B cell (primary cell): ENCODE data around the gene RUNDC3A. TPM values are rescaled to one million over a fixed set of nuclear protein-coding genes. Genes with fewer than 3 reads are reported as not detected.

Experiments
- ATAC-seq: fragments of 200-7000 bp; cut with Tn5 transposase; one replicate; pipeline ENCODE4 v1.10.0; 2021; ENCODE audit warnings: low read depth, mild to moderate bottlenecking, moderate number of reproducible peaks, moderate library complexity
- CTCF ChIA-PET: fragments of 350-600 bp; sonication (Branson Sonifier 250); formaldehyde crosslinking; loops from one replicate; lab custom pipeline; 2021; ENCODE audit warnings: antibody characterized with exemption, inconsistent platforms; lab: Charles Lee
- POLR2A ChIA-PET: fragments of 350-600 bp; sonication (Branson Sonifier 250); formaldehyde crosslinking; loops from one replicate; lab custom pipeline; 2021; ENCODE audit warnings: antibody characterized with exemption; lab: Charles Lee
- DNase-seq: peaks from one replicate; pipeline ENCODE4 v3.0.0; 2013
- H2AFZ ChIP-seq: 2 replicates; pipeline ENCODE4 v1.6.1; 2012; ENCODE audit warnings: mild to moderate bottlenecking, low read depth, low read length; ENCODE audit not compliant: insufficient read depth, poor library complexity, severe bottlenecking
- H3K27ac ChIP-seq, 2 donors: 1 replicate in 1 of 2; 2 replicates in 1 of 2; pipeline ENCODE4 v1.5.1; 2012 to 2013; ENCODE audit warnings: low read length in 2 of 2, mild to moderate bottlenecking in 2 of 2, moderate library complexity in 1 of 2
- H3K27me3 ChIP-seq, 4 experiments: fragments of 200-600 bp in 1 of 4; sonication (generic) in 1 of 4; replicated peaks in 1 of 4; 1 replicate in 2 of 4; 2 replicates in 2 of 4; pipeline versions ENCODE4 v1.6.1 to v1.7.0; 2013 to 2016; ENCODE audit warnings: low read length in 3 of 4, mild to moderate bottlenecking in 2 of 4, mixed read lengths in 1 of 4, moderate library complexity in 1 of 4; ENCODE audit not compliant: insufficient read depth in 4 of 4, control insufficient read depth in 3 of 4; ENCODE audit errors: control extremely low read depth in 1 of 4
- H3K36me3 ChIP-seq, 2 experiments: replicated peaks in 1 of 2; 1 replicate in 1 of 2; 2 replicates in 1 of 2; pipeline versions ENCODE4 v1.6.1 to v1.7.1; 2013; ENCODE audit warnings: low read length in 1 of 2; ENCODE audit not compliant: insufficient read depth in 2 of 2, control insufficient read depth in 1 of 2; ENCODE audit errors: control extremely low read depth in 1 of 2, extremely low read depth in 1 of 2
- H3K4me1 ChIP-seq, 2 donors: fragments of 200-600 bp in 1 of 2; sonication (generic) in 1 of 2; 1 replicate in 1 of 2; 2 replicates in 1 of 2; pipeline versions ENCODE4 v1.5.1 to v1.6.1; 2013 to 2017; ENCODE audit warnings: low read length in 2 of 2; ENCODE audit not compliant: control insufficient read depth in 2 of 2, insufficient read depth in 2 of 2
- H3K4me2 ChIP-seq: replicated peaks from 2 replicates; pipeline ENCODE3; 2012; ENCODE audit warnings: mild to moderate bottlenecking, low read depth, low read length; ENCODE audit not compliant: poor library complexity, severe bottlenecking
- H3K4me3 ChIP-seq, 5 experiments: fragments of 200-600 bp in 1 of 5; sonication (generic) in 1 of 5; 1 replicate in 3 of 5; 2 replicates in 2 of 5; pipeline versions ENCODE4 v1.5.1 to v1.7.0; 2011 to 2016; ENCODE audit warnings: low read length in 4 of 5, mild to moderate bottlenecking in 4 of 5, low read depth in 2 of 5, control low read depth in 1 of 5, moderate library complexity in 1 of 5; ENCODE audit not compliant: insufficient read depth in 1 of 5; ENCODE audit errors: control extremely low read depth in 1 of 5, extremely low read depth in 1 of 5
- H3K79me2 ChIP-seq: fragments of 200-600 bp; sonication (generic); one replicate; pipeline ENCODE4 v1.6.0; 2016; ENCODE audit warnings: low read length; ENCODE audit not compliant: control insufficient read depth, insufficient read depth
- H3K9ac ChIP-seq: fragments of 200-600 bp; sonication (generic); 2 replicates; pipeline ENCODE4 v1.6.1; 2017; ENCODE audit warnings: mild to moderate bottlenecking, low read length, moderate library complexity
- H3K9me3 ChIP-seq, 3 donors: one replicate each; pipeline versions ENCODE4 v1.6.1 to v1.7.1; 2013; ENCODE audit warnings: low read length in 2 of 3; ENCODE audit not compliant: control insufficient read depth in 2 of 3, insufficient read depth in 1 of 3; ENCODE audit errors: control extremely low read depth in 1 of 3
- H4K20me1 ChIP-seq: 2 replicates; pipeline ENCODE4 v1.6.0; 2012; ENCODE audit warnings: mild to moderate bottlenecking, low read length; ENCODE audit not compliant: insufficient read depth, control insufficient read depth, poor library complexity, severe bottlenecking
- H3K27ac Mint-ChIP-seq: one replicate; pipeline ENCODE4 v1.8.0; 2021; ENCODE audit warnings: mixed read lengths
- H3K27me3 Mint-ChIP-seq: one replicate; pipeline ENCODE4 v1.8.0; 2021; ENCODE audit warnings: mixed read lengths
- H3K4me1 Mint-ChIP-seq: one replicate; pipeline ENCODE4 v1.8.0; 2021; ENCODE audit warnings: mixed read lengths
- H3K4me3 Mint-ChIP-seq: one replicate; pipeline ENCODE4 v1.8.0; 2021; ENCODE audit warnings: mixed read lengths
- H3K9me3 Mint-ChIP-seq: one replicate; pipeline ENCODE4 v1.8.0; 2022; ENCODE audit warnings: mixed read lengths; ENCODE audit not compliant: insufficient read depth
- EZH2 ChIP-seq: IDR thresholded peaks from 2 replicates; pipeline ENCODE4 v1.6.1; 2012; ENCODE audit warnings: borderline replicate concordance, low read depth, mild to moderate bottlenecking, moderate library complexity, low read length; ENCODE audit not compliant: insufficient read depth, poor library complexity, severe bottlenecking
- WGBS: methylation state at CpG from one replicate; pipeline ENCODE4 v1.1.5; 2013; ENCODE audit warnings: missing lambda C conversion rate; ENCODE audit not compliant: insufficient coverage; 5-methylcytosine and 5-hydroxymethylcytosine counted together
- intact Hi-C: fragments of 100-400 bp; cut with micrococcal nuclease; formaldehyde crosslinking; loops from one replicate; pipeline ENCODE4 v1.10.0; 2022
- polyA plus RNA-seq: library from polyadenylated mRNA; depleted of rRNA; stranded (reverse); fragments of >200 nt; gene quantifications from 2 replicates; pipeline ENCODE4 v1.2.3, GENCODE V29; 2012
- total RNA-seq, 2 donors: library from RNA; stranded (reverse); fragments of 120-200 nt in 1 of 2; gene quantifications; 1 replicate in 1 of 2; 2 replicates in 1 of 2; pipeline versions ENCODE4 v1.2.3 to v1.2.4, GENCODE V29; 2013 to 2022
- TF ChIP-seq, protein P1 (sequence below): fragments of 200-600 bp; IDR thresholded peaks from one replicate; pipeline ENCODE4 v1.8.0; 2022; ENCODE audit warnings: antibody characterized with exemption, mild to moderate bottlenecking

Gene RUNDC3A
- total and polyA plus RNA-seq, 2 donors (not counting 1 experiment from before 2014, with no cell fraction given): 0.19 TPM; not detected in 1

DNA sequence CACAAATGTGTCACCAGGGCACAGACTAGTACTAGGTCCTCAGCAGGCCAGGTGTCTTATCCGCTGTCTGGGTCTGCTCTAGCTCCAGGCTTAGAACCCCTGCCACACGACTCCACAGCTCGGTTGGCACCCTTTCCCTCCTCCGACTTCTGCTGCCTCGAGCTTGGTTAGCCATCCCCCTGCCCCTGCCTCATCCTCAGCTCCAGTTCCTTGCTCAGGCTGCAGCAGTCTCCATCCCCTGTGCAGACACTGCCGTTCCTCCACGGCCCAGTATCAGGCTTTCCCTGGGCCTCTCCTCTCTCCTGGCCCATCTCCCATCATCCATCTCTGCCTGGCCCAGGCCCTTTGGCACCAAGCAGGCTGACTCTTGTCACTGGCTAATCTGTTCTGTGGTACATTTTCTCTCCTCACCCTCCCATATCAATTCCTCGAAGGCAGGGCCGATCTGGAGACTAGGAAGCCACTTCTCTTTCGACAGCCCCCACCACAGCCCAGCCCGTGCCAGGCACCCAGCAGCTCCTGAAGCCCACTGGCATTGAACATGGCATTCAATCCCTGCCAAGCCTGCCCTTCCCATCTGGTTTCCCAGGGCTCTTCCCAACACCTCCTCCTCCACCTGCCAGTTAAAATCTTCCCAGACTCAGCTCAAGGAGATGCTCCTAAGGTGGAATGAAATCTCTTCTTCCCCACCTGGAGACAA is 35.3 kb downstream of the RUNDC3A start:
- WGBS: 91% methylated on average over 11 of the region's 11 CpGs
- H3K27me3 ChIP-seq: no peaks in the 10 kb centered on the region
- POLR2A ChIA-PET: no interaction called here

More for the DNA sequence above, 35.3 kb downstream of the RUNDC3A start:
- H3K27ac Mint-ChIP-seq: no peak overlapping the region
- peak overlapping the region; percentile 96 for H3K4me3 Mint-ChIP-seq
- H3K4me1 Mint-ChIP-seq: peaks cover 41% of the 10 kb centered on the region
- no peak overlapping the region for H2AFZ ChIP-seq
- H3K9me3 Mint-ChIP-seq: no peaks in the 10 kb centered on the region
- H3K4me2 ChIP-seq: no peak overlapping the region
- CTCF ChIA-PET: interaction anchor here (0.6 to 3.3 kb wide), 8 partner anchors 8 to 220 kb away, joined by 3 to 66 read pairs (median 13); partner anchors contain the start of gene HDAC5
- H3K4me1 ChIP-seq: peaks cover 32 to 40% of the 10 kb centered on the region in 2 donors
- H3K4me3 ChIP-seq: no peak overlapping the region
- DNase-seq (no peak), ATAC-seq (no peak)
- H4K20me1 ChIP-seq: no peaks in the 10 kb centered on the region
- H3K9ac ChIP-seq: no peak overlapping the region
- no peak for TF ChIP-seq EZH2
- TF ChIP-seq, protein P1, sequence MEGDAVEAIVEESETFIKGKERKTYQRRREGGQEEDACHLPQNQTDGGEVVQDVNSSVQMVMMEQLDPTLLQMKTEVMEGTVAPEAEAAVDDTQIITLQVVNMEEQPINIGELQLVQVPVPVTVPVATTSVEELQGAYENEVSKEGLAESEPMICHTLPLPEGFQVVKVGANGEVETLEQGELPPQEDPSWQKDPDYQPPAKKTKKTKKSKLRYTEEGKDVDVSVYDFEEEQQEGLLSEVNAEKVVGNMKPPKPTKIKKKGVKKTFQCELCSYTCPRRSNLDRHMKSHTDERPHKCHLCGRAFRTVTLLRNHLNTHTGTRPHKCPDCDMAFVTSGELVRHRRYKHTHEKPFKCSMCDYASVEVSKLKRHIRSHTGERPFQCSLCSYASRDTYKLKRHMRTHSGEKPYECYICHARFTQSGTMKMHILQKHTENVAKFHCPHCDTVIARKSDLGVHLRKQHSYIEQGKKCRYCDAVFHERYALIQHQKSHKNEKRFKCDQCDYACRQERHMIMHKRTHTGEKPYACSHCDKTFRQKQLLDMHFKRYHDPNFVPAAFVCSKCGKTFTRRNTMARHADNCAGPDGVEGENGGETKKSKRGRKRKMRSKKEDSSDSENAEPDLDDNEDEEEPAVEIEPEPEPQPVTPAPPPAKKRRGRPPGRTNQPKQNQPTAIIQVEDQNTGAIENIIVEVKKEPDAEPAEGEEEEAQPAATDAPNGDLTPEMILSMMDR: no peak
- H3K79me2 ChIP-seq: peaks cover 7% of the 10 kb centered on the region
- H3K36me3 ChIP-seq: no peaks in the 10 kb centered on the region
- no peaks in the 10 kb centered on the region for H3K27me3 Mint-ChIP-seq
- H3K27ac ChIP-seq: no peak overlapping the region
- H3K9me3 ChIP-seq: peaks cover 0 to 2% (median 0%) of the 10 kb centered on the region in 3 donors
- intact Hi-C loops: loop anchor here (2.0 kb wide), 3 partner anchors 133 to 329 kb away; partner anchors contain the start of genes HROB and TMEM101
